SK-N-SH (cell line): ENCODE results near the gene GJD4.

Source experiments
- FOXM1 ChIP-seq: IDR thresholded peaks from 2 replicates; pipeline ENCODE4 v1.4.0; 2012; ENCODE audit warnings: low read depth, mild to moderate bottlenecking
- RCOR1 ChIP-seq: fragments of 150-350 bp; IDR thresholded peaks from 2 replicates; pipeline ENCODE4 v1.6.1; 2017; ENCODE audit warnings: antibody characterized with exemption, low read length
- SMC3 ChIP-seq: IDR thresholded peaks from 2 replicates; pipeline ENCODE4 v1.6.1; 2012; ENCODE audit warnings: low read depth, low read length, improper control_type of control experiment
- TF ChIP-seq, protein P1 (sequence below): fragments of 200-600 bp; sonication (generic); IDR thresholded peaks from 2 replicates; pipeline ENCODE4 v1.6.1; 2017; ENCODE audit warnings: antibody characterized with exemption, mild to moderate bottlenecking, moderate library complexity

DNA sequence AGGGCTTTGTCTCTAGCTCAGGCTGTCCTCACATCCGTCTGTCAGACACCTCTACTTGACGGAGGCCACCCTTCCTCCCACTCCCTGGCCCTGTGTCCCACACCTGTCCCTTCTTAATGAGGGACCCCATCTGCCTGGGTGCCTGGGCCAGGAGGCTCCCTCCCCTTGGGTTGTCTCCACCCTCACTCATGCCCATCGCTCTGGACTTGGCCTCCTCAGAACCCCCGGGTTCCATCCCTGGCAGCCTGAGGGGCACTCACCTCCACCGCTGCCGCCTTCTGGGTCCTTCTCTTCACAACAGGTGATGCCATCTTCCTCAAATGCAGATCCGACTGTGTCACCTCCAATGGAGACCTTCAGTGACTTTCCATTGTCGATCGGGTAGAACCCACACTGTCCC, 20.2 kb upstream of the GJD4 start:
- TF ChIP-seq FOXM1 (no peak), SMC3 (no peak), RCOR1 (no peak)
- TF ChIP-seq, protein P1, sequence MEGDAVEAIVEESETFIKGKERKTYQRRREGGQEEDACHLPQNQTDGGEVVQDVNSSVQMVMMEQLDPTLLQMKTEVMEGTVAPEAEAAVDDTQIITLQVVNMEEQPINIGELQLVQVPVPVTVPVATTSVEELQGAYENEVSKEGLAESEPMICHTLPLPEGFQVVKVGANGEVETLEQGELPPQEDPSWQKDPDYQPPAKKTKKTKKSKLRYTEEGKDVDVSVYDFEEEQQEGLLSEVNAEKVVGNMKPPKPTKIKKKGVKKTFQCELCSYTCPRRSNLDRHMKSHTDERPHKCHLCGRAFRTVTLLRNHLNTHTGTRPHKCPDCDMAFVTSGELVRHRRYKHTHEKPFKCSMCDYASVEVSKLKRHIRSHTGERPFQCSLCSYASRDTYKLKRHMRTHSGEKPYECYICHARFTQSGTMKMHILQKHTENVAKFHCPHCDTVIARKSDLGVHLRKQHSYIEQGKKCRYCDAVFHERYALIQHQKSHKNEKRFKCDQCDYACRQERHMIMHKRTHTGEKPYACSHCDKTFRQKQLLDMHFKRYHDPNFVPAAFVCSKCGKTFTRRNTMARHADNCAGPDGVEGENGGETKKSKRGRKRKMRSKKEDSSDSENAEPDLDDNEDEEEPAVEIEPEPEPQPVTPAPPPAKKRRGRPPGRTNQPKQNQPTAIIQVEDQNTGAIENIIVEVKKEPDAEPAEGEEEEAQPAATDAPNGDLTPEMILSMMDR: no peak
